ENCODE data around the gene MAP2K3.
"Not testable (repeated sequence)": the region's sequence is repeated elsewhere in the genome, so short reads cannot be mapped to it uniquely, and the experiment has no call there.

The MAP2K3 gene

GRCh38 chr17:21321744-21322191, 37.3 kb downstream of the MAP2K3 start:
- not testable (repeated sequence) for DNase-seq (ENCODE audit: low read depth); H3K4me3 ChIP-seq (replicated peaks; ENCODE audit: low read depth, low read length)

DNA sequence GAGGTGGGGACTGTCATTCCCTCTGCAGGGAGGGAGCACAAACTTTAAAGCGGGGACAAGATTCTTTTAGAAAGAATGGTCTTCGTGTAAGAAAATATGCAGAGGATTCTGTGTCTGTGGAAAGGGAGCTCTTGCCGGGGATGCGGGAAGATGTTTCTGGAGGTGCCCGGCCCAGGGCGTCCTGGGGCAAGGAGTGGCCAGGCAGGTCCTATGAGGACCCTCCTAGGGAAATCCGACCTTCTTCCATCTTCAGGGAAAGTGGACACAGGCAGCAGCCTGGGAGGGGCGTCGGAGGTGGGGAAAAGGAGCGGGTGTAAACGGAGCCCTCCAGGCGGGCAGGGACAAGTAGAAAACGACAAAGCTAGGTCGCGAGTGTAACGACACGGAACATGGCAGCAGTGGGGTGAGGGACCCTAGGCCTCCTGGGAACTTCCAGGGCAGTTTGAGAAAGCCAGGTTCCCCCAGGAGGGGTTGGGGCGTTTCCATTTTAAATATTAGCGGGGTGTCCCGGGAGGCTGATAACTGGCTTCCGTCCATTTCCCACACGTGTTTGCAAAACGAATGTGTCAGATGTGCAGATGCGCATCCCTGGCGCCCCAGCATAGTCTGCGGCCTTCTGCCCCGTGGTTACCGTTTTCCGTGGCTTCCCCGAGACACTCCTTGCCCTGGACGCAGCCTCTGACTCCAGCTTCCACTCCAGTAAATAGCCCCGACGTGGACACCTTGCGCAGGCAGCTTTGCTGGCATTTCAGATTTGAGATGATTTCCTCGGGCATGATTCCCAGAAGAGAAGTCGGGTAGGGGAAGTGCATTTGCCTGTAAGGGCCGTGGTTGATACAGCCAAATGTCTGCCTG, 39.0 kb downstream of the MAP2K3 start:
- DNase-seq (ENCODE audit: low read depth), result not testable (repeated sequence)
- peak overlapping the region; percentile 55 for H3K4me3 ChIP-seq (replicated peaks; ENCODE audit: low read depth, low read length)

GRCh38 chr17:21324741-21325140, 40.2 kb downstream of the MAP2K3 start:
- not testable (repeated sequence) for H3K4me3 ChIP-seq (replicated peaks; ENCODE audit: low read depth, low read length); DNase-seq (ENCODE audit: low read depth)

DNA sequence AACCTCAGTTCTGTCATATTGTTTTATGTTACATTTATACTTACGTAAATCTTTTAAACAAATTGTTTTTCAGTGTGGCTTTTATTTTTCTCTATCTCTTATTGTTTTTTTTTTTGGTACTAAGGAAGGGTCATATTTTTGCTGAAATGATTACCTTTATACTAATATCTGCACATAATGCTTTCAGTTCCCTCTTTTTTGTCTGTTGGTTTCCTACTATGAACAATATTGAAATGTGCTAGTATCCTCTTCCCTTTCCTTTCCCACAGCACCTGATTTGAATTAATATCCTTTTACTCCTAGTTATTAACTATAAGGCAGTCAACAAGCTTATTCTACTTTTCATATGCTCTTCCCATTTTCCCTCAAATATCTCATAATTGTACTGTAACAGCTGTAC, 43.4 kb downstream of the MAP2K3 start:
- H3K4me3 ChIP-seq (replicated peaks; ENCODE audit: low read depth, low read length); DNase-seq (ENCODE audit: low read depth): not testable (repeated sequence)

DNA sequence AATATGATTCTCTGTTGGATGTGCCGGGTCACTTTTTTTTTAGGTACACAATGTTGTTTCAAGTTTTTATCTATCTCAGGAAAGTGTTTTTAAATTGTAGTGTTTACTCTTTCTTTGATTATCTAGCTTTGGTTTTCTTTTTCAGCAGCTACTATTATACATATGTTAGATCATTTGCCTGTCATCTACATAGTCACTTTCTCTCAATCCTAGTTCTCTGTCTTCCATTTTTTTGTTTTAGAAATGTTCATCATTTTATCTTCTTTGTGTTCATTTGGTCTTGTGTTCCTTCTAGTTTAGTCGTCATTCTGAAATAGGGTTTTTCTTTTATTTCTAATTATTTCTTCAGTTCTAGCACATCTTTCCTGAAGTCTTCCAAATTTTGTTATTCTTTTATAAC, 44.3 kb downstream of the MAP2K3 start:
- not testable (repeated sequence) for H3K4me3 ChIP-seq (replicated peaks; ENCODE audit: low read depth, low read length); DNase-seq (ENCODE audit: low read depth)

- TF ChIP-seq, protein P1, sequence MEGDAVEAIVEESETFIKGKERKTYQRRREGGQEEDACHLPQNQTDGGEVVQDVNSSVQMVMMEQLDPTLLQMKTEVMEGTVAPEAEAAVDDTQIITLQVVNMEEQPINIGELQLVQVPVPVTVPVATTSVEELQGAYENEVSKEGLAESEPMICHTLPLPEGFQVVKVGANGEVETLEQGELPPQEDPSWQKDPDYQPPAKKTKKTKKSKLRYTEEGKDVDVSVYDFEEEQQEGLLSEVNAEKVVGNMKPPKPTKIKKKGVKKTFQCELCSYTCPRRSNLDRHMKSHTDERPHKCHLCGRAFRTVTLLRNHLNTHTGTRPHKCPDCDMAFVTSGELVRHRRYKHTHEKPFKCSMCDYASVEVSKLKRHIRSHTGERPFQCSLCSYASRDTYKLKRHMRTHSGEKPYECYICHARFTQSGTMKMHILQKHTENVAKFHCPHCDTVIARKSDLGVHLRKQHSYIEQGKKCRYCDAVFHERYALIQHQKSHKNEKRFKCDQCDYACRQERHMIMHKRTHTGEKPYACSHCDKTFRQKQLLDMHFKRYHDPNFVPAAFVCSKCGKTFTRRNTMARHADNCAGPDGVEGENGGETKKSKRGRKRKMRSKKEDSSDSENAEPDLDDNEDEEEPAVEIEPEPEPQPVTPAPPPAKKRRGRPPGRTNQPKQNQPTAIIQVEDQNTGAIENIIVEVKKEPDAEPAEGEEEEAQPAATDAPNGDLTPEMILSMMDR (IDR thresholded peaks at IDR 0.05; ENCODE audit: low read length, missing control alignments), result no peak
- H3K4me3 ChIP-seq (replicated peaks; ENCODE audit: low read depth, low read length), result no peak overlapping the region
- DNase-seq (ENCODE audit: low read depth), result no peak
Measured at GRCh38 chr17:21330436-21331160, 46.1 kb downstream of the MAP2K3 start.

GRCh38 chr17:21336541-21337294, 52.2 kb downstream of the MAP2K3 start:
- H3K4me3 ChIP-seq (replicated peaks; ENCODE audit: low read depth, low read length); DNase-seq (ENCODE audit: low read depth): not testable (repeated sequence)

- not testable (repeated sequence) for H3K4me3 ChIP-seq (replicated peaks; ENCODE audit: low read depth, low read length); DNase-seq (ENCODE audit: low read depth)
Measured at GRCh38 chr17:21337981-21338625, 53.6 kb downstream of the MAP2K3 start.

DNA sequence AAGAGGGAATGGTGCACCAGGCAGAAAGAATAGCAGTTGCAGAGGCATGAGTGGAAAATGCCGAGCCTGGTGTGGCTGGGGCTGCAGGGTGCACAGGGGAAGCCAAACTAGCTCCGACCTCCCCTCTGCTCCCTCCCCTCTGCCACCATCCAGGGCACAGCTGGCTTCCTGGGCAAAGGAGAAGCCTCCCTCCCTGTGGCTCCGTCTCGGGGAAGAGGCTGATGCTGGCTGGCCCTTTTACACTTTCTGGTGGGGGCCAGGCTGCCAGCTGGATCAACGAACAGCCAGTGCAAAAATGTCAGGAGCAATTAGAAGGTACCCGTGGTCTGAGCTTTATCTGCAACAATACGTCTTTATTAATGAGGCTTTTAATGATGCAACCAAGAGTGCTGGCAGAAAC, 54.5 kb downstream of the MAP2K3 start:
- DNase-seq (ENCODE audit: low read depth), result no peak
- TF ChIP-seq, protein P1 (IDR thresholded peaks at IDR 0.05; ENCODE audit: low read length, missing control alignments), result no peak
- H3K4me3 ChIP-seq (replicated peaks; ENCODE audit: low read depth, low read length), result no peak overlapping the region

GRCh38 chr17:21339571-21339970, 55.1 kb downstream of the MAP2K3 start:
- not testable (repeated sequence) for H3K4me3 ChIP-seq (replicated peaks; ENCODE audit: low read depth, low read length)

DNA sequence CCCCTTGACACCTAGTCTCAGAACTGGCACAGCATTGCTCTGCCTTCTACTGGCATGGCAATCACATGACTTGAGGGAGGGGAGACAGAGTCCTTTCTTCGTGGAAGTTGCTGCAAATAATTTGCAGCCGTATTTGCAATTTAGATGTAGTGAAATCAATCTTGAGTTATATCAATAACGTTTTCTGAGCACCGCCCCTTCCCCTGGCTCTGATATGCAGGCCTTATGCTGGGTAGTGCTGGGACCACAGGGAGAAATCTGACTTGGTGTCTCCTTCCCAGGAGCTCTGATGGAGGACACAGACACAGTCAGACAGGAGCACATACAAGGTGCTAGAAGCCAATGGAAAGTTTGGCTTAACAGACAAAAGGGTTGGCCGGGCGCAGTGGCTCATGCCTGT, 55.9 kb downstream of the MAP2K3 start:
- DNase-seq (ENCODE audit: low read depth); H3K4me3 ChIP-seq (replicated peaks; ENCODE audit: low read depth, low read length): not testable (repeated sequence)

More at GRCh38 chr17:21339571-21339970, 55.1 kb downstream of the MAP2K3 start:
- DNase-seq (ENCODE audit: low read depth), result not testable (repeated sequence)

GRCh38 chr17:21341279-21341678, 56.8 kb downstream of the MAP2K3 start:
- DNase-seq (ENCODE audit: low read depth); H3K4me3 ChIP-seq (replicated peaks; ENCODE audit: low read depth, low read length): not testable (repeated sequence)

GRCh38 chr17:21341925-21342540, 57.5 kb downstream of the MAP2K3 start:
- DNase-seq (ENCODE audit: low read depth); H3K4me3 ChIP-seq (replicated peaks; ENCODE audit: low read depth, low read length): not testable (repeated sequence)

GRCh38 chr17:21343061-21343949, 58.8 kb downstream of the MAP2K3 start:
- H3K4me3 ChIP-seq (replicated peaks; ENCODE audit: low read depth, low read length); DNase-seq (ENCODE audit: low read depth): not testable (repeated sequence)
